HG02759 (cell line): ENCODE measurements around the gene CAMK2D.

ENCODE experiments used
- ATAC-seq: cut with Tn5 transposase; IDR thresholded peaks from one replicate; pipeline ENCODE4 v1.9.1; 2021; ENCODE audit warnings: mild to moderate bottlenecking, moderate library complexity; ENCODE audit not compliant: unreplicated experiment

CAMK2D gene

DNA sequence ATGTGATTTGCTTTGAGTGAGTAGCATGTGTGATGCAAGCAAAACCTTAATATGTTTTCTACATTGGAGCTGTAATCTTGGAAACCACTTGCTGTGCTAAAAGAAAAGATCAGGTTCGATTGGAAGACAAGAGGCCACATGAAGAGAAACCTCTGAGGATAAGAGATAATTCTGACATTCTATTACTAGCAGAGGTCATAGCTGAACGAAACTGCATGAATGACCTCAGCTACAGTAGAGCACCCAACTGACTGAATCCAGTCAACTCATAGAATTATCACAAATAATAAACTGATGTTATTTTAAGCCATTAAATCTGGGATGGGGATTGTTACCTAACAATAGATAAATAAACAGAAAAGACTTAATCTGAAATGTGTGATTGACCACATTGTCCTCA, 147.1 kb downstream of the CAMK2D start:
- ATAC-seq: no peak

DNA sequence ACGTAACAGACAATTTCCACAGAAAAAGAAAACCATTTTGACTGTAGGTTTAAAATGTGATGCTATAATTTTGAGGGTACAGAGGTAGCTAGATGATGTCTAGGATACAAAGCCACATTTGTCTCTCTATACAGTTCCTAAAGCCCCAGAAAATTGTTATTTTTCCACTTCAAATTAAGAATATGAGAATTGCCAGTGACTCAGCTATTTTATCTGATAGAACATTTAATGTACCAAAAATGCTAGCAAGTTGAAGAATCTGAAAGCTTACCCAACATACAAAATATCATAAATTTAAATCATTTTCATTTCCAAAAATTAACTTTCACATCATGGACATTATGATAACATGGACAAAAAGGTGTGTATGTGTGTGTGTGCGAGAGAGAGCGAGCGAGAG, 148.0 kb downstream of the CAMK2D start:
- ATAC-seq: no peak

DNA sequence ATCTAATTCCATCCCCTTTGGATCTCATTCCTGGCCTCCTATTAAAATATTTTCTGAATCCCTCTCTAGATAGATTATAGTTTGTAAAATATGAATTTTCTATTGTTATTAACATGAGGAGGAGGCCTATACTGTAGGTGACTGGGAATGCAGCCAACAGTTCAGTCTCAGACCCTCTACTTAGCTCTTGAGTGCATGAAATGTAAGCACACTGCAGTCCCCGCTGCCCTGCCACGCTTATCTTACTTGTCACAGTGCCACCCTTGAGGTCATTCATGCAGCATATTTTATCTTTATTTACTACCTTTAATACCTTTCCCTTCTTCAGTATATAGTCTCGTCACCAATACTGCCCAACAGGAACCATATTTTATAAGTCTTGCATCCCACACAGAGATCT, 151.0 kb downstream of the CAMK2D start:
- ATAC-seq: no peak

DNA sequence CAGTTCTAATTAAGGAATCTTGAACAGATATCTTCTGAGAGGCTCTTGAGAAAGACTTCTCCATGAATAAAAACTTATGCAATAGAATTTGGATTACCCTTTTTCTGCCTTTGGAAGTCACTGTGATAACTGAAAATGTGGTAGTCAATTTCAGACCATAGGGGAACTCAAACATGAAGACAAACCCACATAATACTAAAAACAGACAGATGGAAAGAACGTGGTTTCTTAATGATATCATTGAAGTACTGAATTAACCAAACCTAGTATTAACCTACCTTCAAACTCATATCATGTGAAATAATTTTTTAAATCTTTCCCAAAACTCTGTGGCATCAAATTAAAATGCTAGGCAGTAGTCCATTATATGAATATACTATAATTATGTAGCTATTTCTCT, 153.5 kb downstream of the CAMK2D start:
- ATAC-seq: no peak

- ATAC-seq: no peak
Observed at GRCh38 chr4:113607147-113607720, 154.3 kb downstream of the CAMK2D start.

DNA sequence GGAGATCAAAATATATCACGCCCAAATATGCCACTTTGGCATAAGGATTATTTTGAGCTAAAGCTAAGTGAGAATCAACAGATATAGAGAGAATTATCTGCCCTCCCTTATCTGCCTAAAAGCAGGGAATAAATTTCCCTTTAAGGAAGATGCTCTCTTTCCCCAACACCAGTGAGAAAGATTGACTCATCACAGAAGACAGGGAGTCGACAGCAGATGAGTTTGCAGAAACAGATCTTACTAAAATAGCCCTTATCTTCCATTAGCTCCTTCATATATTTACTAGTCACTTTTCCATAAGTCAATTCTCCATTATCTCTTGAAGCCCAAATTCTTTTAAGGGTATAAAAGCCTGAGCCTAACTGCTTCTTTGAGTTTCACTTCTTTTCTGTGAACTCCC, 156.6 kb downstream of the CAMK2D start:
- ATAC-seq: no peak

- ATAC-seq: no peak
Observed at GRCh38 chr4:113603911-113604310, 157.6 kb downstream of the CAMK2D start.

GRCh38 chr4:113602646-113603228, 158.8 kb downstream of the CAMK2D start:
- no peak for ATAC-seq

DNA sequence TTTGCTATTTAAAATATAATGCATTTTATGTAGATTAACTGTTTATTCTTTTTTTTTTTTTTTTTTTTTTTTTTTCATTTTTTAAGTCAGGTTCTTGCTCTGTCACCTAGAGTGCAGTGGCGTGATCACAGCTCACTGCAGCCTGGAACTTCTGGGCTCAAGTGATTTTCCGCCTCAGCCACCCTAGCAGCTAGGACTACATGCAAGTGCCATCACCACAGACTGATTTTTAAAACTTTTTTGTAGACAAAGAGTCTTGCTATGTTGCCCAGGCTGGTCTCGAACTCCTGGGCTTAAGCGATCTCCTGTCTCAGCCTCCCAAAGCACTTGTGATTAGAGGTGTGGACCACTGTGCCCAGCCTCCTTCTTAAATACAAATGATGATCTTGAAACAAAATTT, 159.9 kb downstream of the CAMK2D start:
- no peak for ATAC-seq

GRCh38 chr4:113596396-113596795, 165.1 kb downstream of the CAMK2D start:
- no peak for ATAC-seq

GRCh38 chr4:113594231-113594556, 167.3 kb downstream of the CAMK2D start:
- no peak for ATAC-seq

GRCh38 chr4:113593400-113594230, 167.9 kb downstream of the CAMK2D start:
- ATAC-seq: peak; percentile 64

GRCh38 chr4:113591982-113592381, 169.6 kb downstream of the CAMK2D start:
- no peak for ATAC-seq

DNA sequence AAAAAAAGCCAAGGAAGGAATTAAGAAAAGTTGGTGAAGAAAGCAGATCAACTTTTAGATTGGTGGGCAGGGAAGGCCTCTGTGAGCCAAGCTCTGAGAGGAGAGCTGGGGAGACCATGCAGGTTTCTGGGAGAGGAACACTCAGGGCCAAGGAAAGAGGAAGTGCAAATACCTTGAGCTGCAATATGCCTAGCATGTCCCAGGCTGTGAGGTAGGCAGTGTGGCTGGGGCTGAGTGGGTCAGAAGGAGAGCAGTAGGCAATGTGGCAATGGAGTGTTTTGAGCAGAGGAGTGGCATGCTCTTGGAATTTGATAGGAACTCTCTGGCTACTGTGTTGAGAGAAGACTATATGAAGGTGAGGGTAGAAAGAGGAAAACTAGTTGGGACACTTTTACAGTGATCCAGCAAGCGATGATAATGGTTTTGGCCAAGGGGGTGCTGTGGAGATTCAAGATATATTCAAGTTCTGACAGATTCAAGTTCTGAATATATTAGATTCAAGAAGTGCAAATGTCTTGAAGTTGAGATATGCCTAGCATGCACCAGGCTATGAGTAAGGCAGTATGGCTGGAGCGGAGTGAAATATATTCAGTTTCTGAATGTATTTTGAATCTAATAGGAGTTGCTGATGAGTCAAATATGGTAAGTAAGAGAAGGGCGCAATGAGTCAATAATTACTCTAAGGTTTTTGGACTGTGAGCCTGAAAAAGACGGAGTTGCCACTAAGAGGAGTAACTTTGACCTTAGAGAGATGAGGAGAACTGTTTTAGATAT, 172.5 kb downstream of the CAMK2D start:
- ATAC-seq: peak; percentile 68

DNA sequence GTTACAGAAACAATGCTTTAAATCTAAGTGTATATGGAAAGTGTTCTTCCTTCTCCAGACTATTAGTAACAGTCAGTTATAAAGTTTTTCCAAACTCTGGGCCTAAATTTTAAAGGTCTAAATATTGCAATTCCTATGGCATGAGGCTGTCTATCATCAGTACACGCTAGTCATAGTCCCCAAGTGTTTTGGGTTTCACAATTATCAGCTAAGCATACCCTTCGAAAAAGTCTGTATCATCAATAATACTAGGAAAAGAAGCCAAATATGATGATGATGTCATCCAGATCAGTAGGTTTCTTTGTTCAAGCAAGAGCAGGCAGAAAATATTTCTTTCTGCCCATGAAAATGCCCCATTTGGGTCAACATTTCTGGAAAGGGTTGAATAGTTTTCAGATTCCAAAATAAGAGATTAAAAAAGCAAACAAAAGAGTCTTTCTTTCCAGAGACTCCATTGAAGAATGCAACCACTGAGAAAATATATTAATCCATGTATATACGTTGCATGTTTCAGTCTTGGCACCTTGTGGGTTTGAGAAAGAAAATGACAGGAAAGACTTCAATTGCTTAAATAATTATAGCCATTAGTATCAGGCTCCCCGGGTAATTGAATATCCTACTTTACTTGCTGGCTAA, 173.8 kb downstream of the CAMK2D start:
- ATAC-seq: no peak

GRCh38 chr4:113587156-113587555, 174.4 kb downstream of the CAMK2D start:
- ATAC-seq: no peak

DNA sequence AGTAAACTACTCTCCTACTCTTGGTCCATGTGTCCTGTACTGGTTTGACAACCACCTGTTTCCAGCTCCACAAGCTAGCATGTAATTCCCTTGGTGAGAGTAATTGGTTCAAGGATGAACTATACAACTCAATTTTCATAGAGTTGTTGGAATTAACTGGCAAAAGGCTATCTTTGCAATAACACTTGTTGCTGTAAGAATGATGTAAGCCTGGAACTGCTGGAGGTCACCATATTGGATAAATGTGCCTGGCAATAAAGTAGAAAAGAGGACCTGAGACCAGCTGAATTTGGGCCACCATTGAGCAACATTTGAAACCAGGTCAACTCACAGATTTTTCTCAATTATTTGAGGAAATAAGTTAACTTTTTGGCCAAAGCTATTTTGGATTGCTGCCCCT, 175.5 kb downstream of the CAMK2D start:
- no peak for ATAC-seq

DNA sequence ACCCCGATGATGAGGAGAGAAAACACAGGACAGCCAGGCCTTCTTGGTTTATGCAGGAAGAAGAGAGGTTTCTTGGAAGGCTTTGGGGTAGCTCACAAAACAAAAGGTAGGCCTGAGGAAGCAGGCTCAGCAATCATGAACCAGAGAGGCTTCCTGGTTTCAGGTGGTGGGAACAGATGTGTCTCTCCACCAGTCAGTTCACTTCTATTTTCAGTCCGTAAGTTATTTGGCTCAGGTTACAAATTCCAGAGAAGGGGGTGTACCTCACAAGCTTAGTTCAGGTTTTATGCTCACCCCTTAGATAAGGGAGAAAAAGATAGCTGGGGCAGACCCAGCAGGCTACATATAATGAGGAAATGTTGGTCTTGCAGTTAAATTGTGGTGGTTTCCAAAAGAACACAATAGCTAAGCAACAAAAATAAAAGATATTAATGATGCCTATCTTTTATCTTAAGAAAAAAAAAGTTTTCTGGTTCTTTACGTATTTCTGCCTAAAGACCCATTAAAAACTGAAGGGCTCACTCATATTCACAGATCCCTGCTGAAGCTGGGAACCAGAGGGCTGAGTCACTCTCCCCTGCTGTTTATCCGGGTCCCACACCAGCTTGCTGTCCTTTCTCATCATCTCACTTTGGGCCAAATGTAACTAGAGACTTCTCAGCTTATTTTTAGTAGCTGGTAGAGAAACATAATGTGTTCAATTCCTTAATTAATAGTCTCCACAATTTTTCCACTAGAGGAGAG, 177.0 kb downstream of the CAMK2D start:
- no peak for ATAC-seq

GRCh38 chr4:113582737-113583136, 178.8 kb downstream of the CAMK2D start:
- no peak for ATAC-seq

DNA sequence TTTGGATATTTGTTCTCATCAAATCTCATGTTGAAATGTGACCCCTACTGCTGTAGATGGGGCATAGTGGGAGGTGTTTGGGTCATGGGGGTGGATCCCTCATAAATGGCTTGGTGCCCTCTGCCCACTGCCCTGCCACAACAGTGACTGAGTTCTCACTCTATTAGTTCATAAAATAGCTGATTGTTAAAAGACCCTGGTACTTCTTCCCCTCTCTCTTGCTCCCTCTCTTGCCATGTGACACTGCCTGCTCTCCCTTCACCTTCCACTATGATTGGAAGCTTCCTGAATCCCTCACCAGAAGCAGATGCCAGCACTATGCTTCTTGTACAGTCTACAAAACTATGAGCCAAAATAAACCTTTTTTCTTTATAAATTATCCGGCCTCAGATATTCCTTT, 182.2 kb downstream of the CAMK2D start:
- ATAC-seq: no peak
